NCI-H2227 treated with DMSO at 0.1 percent for 48 hours (cell line): ENCODE data around the gene DENND10.
"Not testable (repeated sequence)": the region's sequence is repeated elsewhere in the genome, so short reads cannot be mapped to it uniquely, and the experiment has no call there.

Source experiments
- DNase-seq: peaks from one replicate; lab custom pipeline; 2025; lab: John Stamatoyannopoulos, UW

Gene DENND10

GRCh38 chr10:119103903-119104653 lies at the start of gene DENND10:
DENND10 (plus strand) TSS chr10:119104113; CDS start chr10:119104143, 30 bp downstream.
- peak; percentile 61 for DNase-seq

- no peak for DNase-seq
Measured at GRCh38 chr10:119055472-119055871, 48.4 kb upstream of the DENND10 start.

GRCh38 chr10:119058010-119058409 lies 45.9 kb upstream of the DENND10 start:
- no peak for DNase-seq

- no peak for DNase-seq
Measured at GRCh38 chr10:119059557-119059956, 44.4 kb upstream of the DENND10 start.

- no peak for DNase-seq
Measured at GRCh38 chr10:119060107-119060506, 43.8 kb upstream of the DENND10 start.

GRCh38 chr10:119061352-119061751 lies 42.6 kb upstream of the DENND10 start:
- no peak for DNase-seq

- DNase-seq = no peak
Measured at GRCh38 chr10:119061926-119062325, 42.0 kb upstream of the DENND10 start.

GRCh38 chr10:119070395-119071165 lies 33.3 kb upstream of the DENND10 start:
- no peak for DNase-seq

- no peak for DNase-seq
Measured at GRCh38 chr10:119073584-119073983, 30.3 kb upstream of the DENND10 start.

GRCh38 chr10:119078422-119079179 lies 25.3 kb upstream of the DENND10 start:
- no peak for DNase-seq

GRCh38 chr10:119079599-119080520 lies 24.1 kb upstream of the DENND10 start:
- peak; percentile 20 for DNase-seq

GRCh38 chr10:119080521-119081259 lies 23.2 kb upstream of the DENND10 start, which contains the start of gene EIF3A:
EIF3A (minus strand) TSS chr10:119080817; CDS start chr10:119080676, 141 bp downstream.
- peak; percentile 66 for DNase-seq

GRCh38 chr10:119084896-119085295 lies 19.0 kb upstream of the DENND10 start:
- no peak for DNase-seq

GRCh38 chr10:119087271-119087882 lies 16.5 kb upstream of the DENND10 start:
- peak; percentile 6 for DNase-seq

- DNase-seq = no peak
Measured at GRCh38 chr10:119090026-119090795, 13.7 kb upstream of the DENND10 start.

GRCh38 chr10:119090968-119091367 lies 12.9 kb upstream of the DENND10 start:
- no peak for DNase-seq

GRCh38 chr10:119095640-119096039 lies 8.3 kb upstream of the DENND10 start:
- DNase-seq = no peak

GRCh38 chr10:119096641-119097415 lies 7.1 kb upstream of the DENND10 start:
- not testable (repeated sequence) for DNase-seq

- DNase-seq = no peak
Measured at GRCh38 chr10:119098576-119098975, 5.3 kb upstream of the DENND10 start.
